HEK293 (cell line): Measurements from ENCODE around the gene PRMT6.

ENCODE experiments used
- CTCF ChIA-PET: fragments of 350-600 bp; formaldehyde crosslinking; extraction: SDS; loops from one replicate; lab custom pipeline; 2021; ENCODE audit warnings: antibody characterized with exemption; lab: Yijun Ruan, JAX
- POLR2A ChIA-PET: fragments of 300-600 bp; formaldehyde crosslinking; extraction: SDS; loops from one replicate; lab custom pipeline; 2020; ENCODE audit warnings: antibody characterized with exemption, inconsistent platforms; lab: Yijun Ruan, JAX
- H3K27ac ChIP-seq: fragments of 200-500 bp; sonication (Bioruptor generic); 2 replicates; pipeline ENCODE4 v1.5.1; 2014; ENCODE audit warnings: low read depth, low read length, control low read depth, inconsistent platforms; ENCODE audit errors: extremely low read depth
- H3K36me3 ChIP-seq, 2 experiments: fragments of 200-500 bp in 1 of 2; sonication (Bioruptor generic) in 1 of 2; 1 replicate in 1 of 2; 2 replicates in 1 of 2; pipeline ENCODE4 v1.5.1; 2014 to 2017; ENCODE audit warnings: inconsistent platforms in 2 of 2, low read length in 2 of 2; ENCODE audit not compliant: control insufficient read depth in 2 of 2, insufficient read depth in 1 of 2
- H3K4me1 ChIP-seq: fragments of 200-500 bp; sonication (Bioruptor generic); 2 replicates; pipeline ENCODE4 v1.5.1; 2014; ENCODE audit warnings: mild to moderate bottlenecking, low read length, inconsistent platforms; ENCODE audit not compliant: control insufficient read depth, insufficient read depth
- H3K4me3 ChIP-seq: 2 replicates; pipeline ENCODE4 v1.5.1; 2011; ENCODE audit warnings: low read depth, mild to moderate bottlenecking, control low read depth, low read length, moderate library complexity
- H3K9me3 ChIP-seq: fragments of 200-500 bp; sonication (Bioruptor generic); 2 replicates; pipeline ENCODE4 v1.5.1; 2014; ENCODE audit warnings: low read depth, low read length, inconsistent platforms; ENCODE audit not compliant: control insufficient read depth, insufficient read depth
- HIC1 ChIP-seq: fragments of 450-650 bp; formaldehyde crosslinking; IDR thresholded peaks from 2 replicates; pipeline ENCODE4 v1.5.1; 2016; ENCODE audit warnings: missing biosample characterization, missing genetic modification characterization
- ZBTB11 ChIP-seq: fragments of 450-650 bp; formaldehyde crosslinking; conservative IDR thresholded peaks from 2 replicates; pipeline ENCODE4 v1.5.1; 2016; ENCODE audit warnings: low read depth, missing biosample characterization, missing genetic modification characterization
- ZBTB21 ChIP-seq: fragments of 450-650 bp; formaldehyde crosslinking; IDR thresholded peaks from 2 replicates; pipeline ENCODE4 v1.5.1; 2017; ENCODE audit warnings: missing biosample characterization, missing genetic modification characterization
- ZBTB49 ChIP-seq: fragments of 450-650 bp; formaldehyde crosslinking; IDR thresholded peaks from 2 replicates; pipeline ENCODE4 v1.5.1; 2016; ENCODE audit warnings: missing biosample characterization, missing genetic modification characterization, low read depth
- ZNF114 ChIP-seq: fragments of 450-650 bp; formaldehyde crosslinking; IDR thresholded peaks from 2 replicates; pipeline ENCODE4 v1.5.0; 2017; ENCODE audit warnings: missing biosample characterization, missing genetic modification characterization
- ZNF140 ChIP-seq: fragments of 450-650 bp; formaldehyde crosslinking; IDR thresholded peaks from 2 replicates; pipeline ENCODE4 v1.5.1; 2016; ENCODE audit warnings: missing biosample characterization, missing genetic modification characterization
- ZNF157 ChIP-seq: fragments of 450-650 bp; formaldehyde crosslinking; IDR thresholded peaks from 2 replicates; pipeline ENCODE4 v1.5.1; 2016; ENCODE audit warnings: missing biosample characterization, missing genetic modification characterization
- ZNF174 ChIP-seq: fragments of 450-650 bp; formaldehyde crosslinking; IDR thresholded peaks from 2 replicates; pipeline ENCODE4 v1.5.0; 2017; ENCODE audit warnings: missing biosample characterization, mild to moderate bottlenecking, missing genetic modification characterization
- ZNF24 ChIP-seq: fragments of 450-650 bp; formaldehyde crosslinking; IDR thresholded peaks from 2 replicates; pipeline ENCODE4 v1.5.1; 2016; ENCODE audit warnings: missing biosample characterization, missing genetic modification characterization
- ZNF341 ChIP-seq: fragments of 450-650 bp; formaldehyde crosslinking; IDR thresholded peaks from 2 replicates; pipeline ENCODE4; 2016; ENCODE audit warnings: low read depth, missing biosample characterization, missing genetic modification characterization
- ZNF366 ChIP-seq: fragments of 450-650 bp; formaldehyde crosslinking; conservative IDR thresholded peaks from 2 replicates; pipeline ENCODE4 v1.5.1; 2016; ENCODE audit warnings: missing biosample characterization, missing genetic modification characterization
- ZNF391 ChIP-seq: fragments of 450-650 bp; formaldehyde crosslinking; IDR thresholded peaks from 2 replicates; pipeline ENCODE4 v1.5.1; 2016; ENCODE audit warnings: low read depth, missing biosample characterization, missing genetic modification characterization, borderline replicate concordance
- ZNF404 ChIP-seq: fragments of 450-650 bp; formaldehyde crosslinking; IDR thresholded peaks from 2 replicates; pipeline ENCODE4 v1.5.1; 2017; ENCODE audit warnings: missing biosample characterization, missing genetic modification characterization
- ZNF518A ChIP-seq: fragments of 450-650 bp; formaldehyde crosslinking; conservative IDR thresholded peaks from 2 replicates; pipeline ENCODE4 v1.5.1; 2016; ENCODE audit warnings: low read depth, missing biosample characterization, missing genetic modification characterization
- ZNF580 ChIP-seq: fragments of 450-650 bp; formaldehyde crosslinking; IDR thresholded peaks from 2 replicates; pipeline ENCODE4 v1.5.1; 2016; ENCODE audit warnings: missing biosample characterization, missing genetic modification characterization
- ZNF596 ChIP-seq: fragments of 450-650 bp; IDR thresholded peaks from 2 replicates; pipeline ENCODE4 v1.5.0; 2018; ENCODE audit warnings: missing biosample characterization, mild to moderate bottlenecking, missing genetic modification characterization, moderate library complexity
- ZNF621 ChIP-seq: fragments of 450-650 bp; formaldehyde crosslinking; IDR thresholded peaks from 2 replicates; pipeline ENCODE4 v1.5.1; 2017; ENCODE audit warnings: missing biosample characterization, missing genetic modification characterization
- ZNF658 ChIP-seq: fragments of 450-650 bp; formaldehyde crosslinking; IDR thresholded peaks from 2 replicates; pipeline ENCODE4; 2016; ENCODE audit warnings: missing biosample characterization, missing genetic modification characterization

Gene PRMT6

GRCh38 chr1:107081102-107081501 is 24.6 kb downstream of the PRMT6 start:
- ChIA-PET CTCF (no interaction called here), POLR2A (no interaction called here)
- H3K36me3 ChIP-seq = no peaks in the 10 kb centered on the region
- no peaks in the 10 kb centered on the region for H3K9me3 ChIP-seq
- no peak for TF ChIP-seq ZNF174 (tag by site-specific recombination)
- no peak for TF ChIP-seq ZNF518A (tag by site-specific recombination)
- no peak for TF ChIP-seq ZNF114 (tag by site-specific recombination)
- TF ChIP-seq ZBTB21 (tag by site-specific recombination) = no peak
- TF ChIP-seq HIC1 (tag by site-specific recombination) = no peak
- TF ChIP-seq, all 188 proteins: peak for 0
- Histone ChIP-seq H3K4me3 (no peak overlapping the region), H3K4me1 (no peaks in the 10 kb centered on the region), H3K27ac (no peak overlapping the region)

- H3K4me1 ChIP-seq = no peaks in the 10 kb centered on the region
- H3K27ac ChIP-seq = no peak overlapping the region
- no peaks in the 10 kb centered on the region for H3K36me3 ChIP-seq
- ChIA-PET POLR2A (no interaction called here), CTCF (no interaction called here)
- H3K4me3 ChIP-seq = no peak overlapping the region
- no peaks in the 10 kb centered on the region for H3K9me3 ChIP-seq
- no peak for TF ChIP-seq ZNF404 (tag by site-specific recombination)
- TF ChIP-seq ZNF140 (tag by site-specific recombination) = no peak
- TF ChIP-seq ZNF658 (tag by site-specific recombination) = no peak
- no peak for TF ChIP-seq ZNF621
- no peak for TF ChIP-seq HIC1 (tag by site-specific recombination)
- TF ChIP-seq ZNF157 (tag by site-specific recombination) = no peak
- TF ChIP-seq ZNF366 (tag by site-specific recombination) = no peak
- no peak for TF ChIP-seq ZNF341 (tag by site-specific recombination)
- TF ChIP-seq ZNF391 (tag by site-specific recombination) = no peak
- TF ChIP-seq ZNF596 (tag by site-specific recombination) = no peak
- TF ChIP-seq ZBTB49 (tag by site-specific recombination) = no peak
- no peak for TF ChIP-seq ZBTB11
- no peak for TF ChIP-seq ZNF580 (tag by site-specific recombination)
- TF ChIP-seq ZNF24 (tag by site-specific recombination) = no peak
Observed at GRCh38 chr1:107091418-107091817, 34.9 kb downstream of the PRMT6 start.
